ENCODE data around the gene TSPAN33.
A peak's percentile ranks its signal among the peaks of the same experiment; 100 is the strongest.
"Not testable (repeated sequence)": the region's sequence is repeated elsewhere in the genome, so short reads cannot be mapped to it uniquely, and the experiment has no call there.

TSPAN33 gene

GRCh38 chr7:129205987-129206785 is 61.7 kb downstream of the TSPAN33 start:
- DNase-seq (ENCODE audit: low read depth in 2 of 2), result no peak

GRCh38 chr7:129208667-129209066 is 64.2 kb downstream of the TSPAN33 start:
- DNase-seq (ENCODE audit: low read depth in 2 of 2), result no peak

- no peak for DNase-seq (ENCODE audit: low read depth in 2 of 2)
Observed at GRCh38 chr7:129209067-129209926, 64.8 kb downstream of the TSPAN33 start.

- DNase-seq (ENCODE audit: low read depth in 2 of 2), result peak; percentile 18 to 42
Observed at GRCh38 chr7:129210256-129210988, 65.9 kb downstream of the TSPAN33 start.

- no peak for DNase-seq (ENCODE audit: low read depth in 2 of 2)
Observed at GRCh38 chr7:129210989-129211312, 66.4 kb downstream of the TSPAN33 start.

GRCh38 chr7:129212126-129212525 is 67.6 kb downstream of the TSPAN33 start:
- no peak for DNase-seq (ENCODE audit: low read depth in 2 of 2)

- DNase-seq (ENCODE audit: low read depth in 2 of 2), result no peak
Observed at GRCh38 chr7:129212596-129212995, 68.1 kb downstream of the TSPAN33 start.

GRCh38 chr7:129213828-129214227 is 69.3 kb downstream of the TSPAN33 start:
- DNase-seq (ENCODE audit: low read depth in 2 of 2), result no peak

GRCh38 chr7:129215691-129216090 is 71.2 kb downstream of the TSPAN33 start:
- DNase-seq (ENCODE audit: low read depth in 2 of 2), result not testable (repeated sequence)

- DNase-seq (ENCODE audit: low read depth in 2 of 2), result not testable (repeated sequence)
Observed at GRCh38 chr7:129216101-129216715, 71.7 kb downstream of the TSPAN33 start.

GRCh38 chr7:129216821-129217416 is 72.4 kb downstream of the TSPAN33 start:
- DNase-seq (ENCODE audit: low read depth in 2 of 2), result not testable (repeated sequence)

GRCh38 chr7:129218514-129219062 is 74.1 kb downstream of the TSPAN33 start:
- peak; percentile 51 to 63 for DNase-seq (ENCODE audit: low read depth in 2 of 2)

- not testable (repeated sequence) for DNase-seq (ENCODE audit: low read depth in 2 of 2)
Observed at GRCh38 chr7:129219166-129219565, 74.7 kb downstream of the TSPAN33 start.
